Activated CD4-positive, alpha-beta T cell treated with anti-CD3 and anti-CD28 coated beads, Interleukin-2, amount 50 U/mL, for 48 hours (primary cell): ENCODE data around the gene SLAIN1.

Experiments
- DNase-seq, 2 experiments: peaks; one replicate each; pipeline ENCODE4 v3.0.0-alpha.2; 2020

SLAIN1 gene

GRCh38 chr13:77715233-77715891 lies 17.9 kb downstream of the SLAIN1 start:
- no peak for DNase-seq

GRCh38 chr13:77716692-77717091 lies 19.2 kb downstream of the SLAIN1 start:
- DNase-seq, result no peak

GRCh38 chr13:77717508-77717907 lies 20.0 kb downstream of the SLAIN1 start:
- DNase-seq, result no peak

GRCh38 chr13:77719128-77719527 lies 21.6 kb downstream of the SLAIN1 start:
- no peak for DNase-seq

- no peak for DNase-seq
Observed at GRCh38 chr13:77720988-77721387, 23.5 kb downstream of the SLAIN1 start.

- DNase-seq, result no peak
Observed at GRCh38 chr13:77724092-77724491, 26.6 kb downstream of the SLAIN1 start.

GRCh38 chr13:77725071-77725470 lies 27.6 kb downstream of the SLAIN1 start:
- no peak for DNase-seq

GRCh38 chr13:77728265-77729125 lies 31.0 kb downstream of the SLAIN1 start:
- DNase-seq, result no peak

GRCh38 chr13:77729502-77730221 lies 32.2 kb downstream of the SLAIN1 start:
- peak; percentile 36 to 52 for DNase-seq

- DNase-seq, result no peak
Observed at GRCh38 chr13:77730572-77730971, 33.1 kb downstream of the SLAIN1 start.

GRCh38 chr13:77732287-77732686 lies 34.8 kb downstream of the SLAIN1 start:
- DNase-seq, result no peak

- no peak for DNase-seq
Observed at GRCh38 chr13:77733674-77734073, 36.2 kb downstream of the SLAIN1 start.

- peak; percentile 20 to 39 for DNase-seq
Observed at GRCh38 chr13:77737583-77738200, 40.2 kb downstream of the SLAIN1 start.

- DNase-seq, result no peak
Observed at GRCh38 chr13:77740097-77740735, 42.7 kb downstream of the SLAIN1 start.

- DNase-seq, result no peak
Observed at GRCh38 chr13:77740931-77741596, 43.6 kb downstream of the SLAIN1 start.

GRCh38 chr13:77741597-77741972 lies 44.1 kb downstream of the SLAIN1 start:
- DNase-seq, result no peak

GRCh38 chr13:77742801-77743200 lies 45.3 kb downstream of the SLAIN1 start:
- DNase-seq, result no peak

- DNase-seq, result no peak
Observed at GRCh38 chr13:77745784-77746183, 48.3 kb downstream of the SLAIN1 start.

- DNase-seq, result no peak
Observed at GRCh38 chr13:77749344-77749880, 51.9 kb downstream of the SLAIN1 start.

- DNase-seq, result peak; percentile 24 to 46
Observed at GRCh38 chr13:77751513-77752456, 54.3 kb downstream of the SLAIN1 start.
